ENCODE measurements around the gene FTSJ3.

FTSJ3 gene

DNA sequence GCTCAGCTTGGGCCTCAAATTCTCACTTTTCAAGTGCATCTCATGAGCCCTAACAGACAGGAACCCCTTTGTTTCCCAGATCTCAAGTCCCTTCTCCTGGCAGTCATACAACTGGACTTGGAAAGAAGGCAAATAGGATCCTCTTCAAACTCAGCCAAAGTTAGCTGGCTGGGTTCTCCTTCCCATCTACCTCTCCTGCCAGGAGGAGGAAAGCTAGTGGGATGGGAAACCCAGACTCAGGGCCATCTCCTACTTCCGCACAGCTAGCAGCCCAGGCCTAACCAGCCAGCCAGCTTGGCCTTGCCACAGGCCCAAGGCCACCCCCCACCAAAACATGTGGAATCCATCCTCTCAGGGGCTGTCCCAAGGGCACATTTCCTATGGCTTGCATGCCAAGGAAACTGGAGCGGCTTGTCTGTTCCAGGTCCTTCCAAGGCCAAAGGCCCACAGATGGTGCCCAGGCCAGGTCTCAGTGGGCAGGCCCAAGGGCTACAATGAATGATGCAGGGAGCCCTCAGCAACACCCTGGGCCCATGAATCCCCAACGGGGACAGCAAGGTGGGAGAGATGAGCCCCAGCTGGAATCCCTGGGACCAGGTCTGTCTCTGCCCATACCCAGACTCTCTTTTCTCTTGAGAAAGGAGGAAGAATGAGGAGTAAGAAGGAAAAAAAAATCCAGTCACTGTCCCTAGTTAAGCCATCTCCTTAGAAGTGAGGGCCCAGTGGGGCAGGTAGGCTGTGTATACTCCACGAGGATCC lies 13.3 kb upstream of the FTSJ3 start:
- no peak for DNase-seq (ENCODE audit: low spot score)
- peak overlapping the region; percentile 93 for H3K27ac ChIP-seq
- ChIA-PET CTCF (interaction anchor here (0.6 kb wide), 1 partner anchor 8 kb away, joined by 3 read pairs; no protein-coding TSS in a partner anchor), POLR2A (ENCODE audit: low non-redundant PET) (no interaction called here)
- TF ChIP-seq CTCF (conservative IDR thresholded peaks at IDR 0.05; ENCODE audit: low read depth) = no peak

- TF ChIP-seq CTCF (conservative IDR thresholded peaks at IDR 0.05; ENCODE audit: low read depth) = no peak
- DNase-seq (ENCODE audit: low spot score) = peak; percentile 67
- POLR2A ChIA-PET (ENCODE audit: low non-redundant PET) = interaction anchor here (0.6 to 1.0 kb wide), 3 partner anchors 11 to 62 kb away, joined by 3 to 7 read pairs (median 5); partner anchors contain the start of gene FTSJ3
- CTCF ChIA-PET = interaction anchor here (0.7 to 1.7 kb wide), 2 partner anchors 10 to 11 kb away, joined by 4 to 12 read pairs; no protein-coding TSS in a partner anchor
- peak overlapping the region; percentile 93 for H3K27ac ChIP-seq
Measured at GRCh38 chr17:63838631-63839171, 11.2 kb upstream of the FTSJ3 start.

DNA sequence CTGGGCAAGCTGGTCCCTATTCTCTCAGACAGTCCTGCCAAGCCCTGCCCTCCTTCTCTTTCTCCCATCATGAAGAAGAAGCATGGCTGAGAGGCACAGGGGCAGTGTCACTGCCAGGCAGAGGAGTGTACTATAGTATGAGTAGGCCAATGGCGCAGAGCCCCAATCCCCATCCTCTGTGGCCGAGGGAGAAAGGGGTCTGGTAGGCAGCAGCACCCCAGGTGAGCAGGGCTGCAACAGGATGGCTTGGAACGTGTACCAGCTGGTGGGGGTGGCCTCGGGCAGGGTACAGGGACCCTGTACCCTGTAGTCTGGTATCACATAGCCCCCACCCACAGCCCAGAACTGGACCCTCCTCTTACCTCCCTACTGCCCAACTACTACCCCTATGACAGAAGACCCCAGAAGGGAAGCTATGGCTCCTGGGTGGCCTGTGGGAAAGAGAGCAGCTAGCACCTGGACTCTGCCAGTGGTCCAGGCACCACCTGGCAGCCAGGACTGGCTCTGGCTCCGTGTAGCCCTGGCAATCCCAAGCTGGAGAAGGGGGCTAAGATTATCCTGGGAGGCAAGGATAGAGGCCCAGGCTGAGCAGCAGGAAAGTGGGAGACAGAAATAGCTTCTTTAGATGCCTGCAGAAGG lies 10.6 kb upstream of the FTSJ3 start:
- H3K27ac ChIP-seq = peak overlapping the region; percentile 93
- ChIA-PET POLR2A (ENCODE audit: low non-redundant PET) (interaction anchor here (0.6 to 1.0 kb wide), 2 partner anchors 10 to 61 kb away, joined by 3 to 5 read pairs; partner anchors contain the start of gene FTSJ3), CTCF (interaction anchor here (1.7 kb wide), 1 partner anchor 11 kb away, joined by 12 read pairs; no protein-coding TSS in a partner anchor)
- no peak for DNase-seq (ENCODE audit: low spot score)
- no peak for TF ChIP-seq CTCF (conservative IDR thresholded peaks at IDR 0.05; ENCODE audit: low read depth)

- ChIA-PET CTCF (interaction anchor here (1.0 kb wide), 1 partner anchor 11 kb away, joined by 3 read pairs; no protein-coding TSS in a partner anchor), POLR2A (ENCODE audit: low non-redundant PET) (no interaction called here)
- TF ChIP-seq CTCF (conservative IDR thresholded peaks at IDR 0.05; ENCODE audit: low read depth) = no peak
- DNase-seq (ENCODE audit: low spot score) = no peak
- H3K27ac ChIP-seq = peak overlapping the region; percentile 93
Measured at GRCh38 chr17:63837480-63837879, 10.0 kb upstream of the FTSJ3 start.

DNA sequence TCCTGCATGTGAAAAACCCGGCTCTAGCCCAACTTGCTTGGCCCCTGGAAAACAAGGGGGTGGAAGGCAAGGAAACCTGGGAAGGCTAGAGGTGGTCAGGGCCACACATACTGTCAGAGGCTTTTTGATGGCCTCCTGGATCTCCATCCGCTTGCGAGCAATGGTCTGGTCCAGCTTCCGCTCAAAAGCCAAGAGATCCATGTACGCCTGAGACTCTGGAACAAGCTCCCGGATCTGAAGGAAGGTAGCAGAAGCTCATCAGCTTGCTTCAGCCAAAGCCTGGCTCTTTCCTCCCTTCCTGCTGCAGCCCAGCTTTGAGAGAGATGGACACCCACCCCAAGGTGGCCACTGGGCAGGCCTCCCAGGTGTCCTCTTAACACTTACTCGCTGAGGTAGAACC lies 9.3 kb upstream of the FTSJ3 start:
- no peak for DNase-seq (ENCODE audit: low spot score)
- ChIA-PET POLR2A (ENCODE audit: low non-redundant PET) (no interaction called here), CTCF (interaction anchor here (1.0 kb wide), 1 partner anchor 12 kb away, joined by 3 read pairs; no protein-coding TSS in a partner anchor)
- peak overlapping the region; percentile 93 for H3K27ac ChIP-seq
- TF ChIP-seq CTCF (conservative IDR thresholded peaks at IDR 0.05; ENCODE audit: low read depth) = no peak

DNA sequence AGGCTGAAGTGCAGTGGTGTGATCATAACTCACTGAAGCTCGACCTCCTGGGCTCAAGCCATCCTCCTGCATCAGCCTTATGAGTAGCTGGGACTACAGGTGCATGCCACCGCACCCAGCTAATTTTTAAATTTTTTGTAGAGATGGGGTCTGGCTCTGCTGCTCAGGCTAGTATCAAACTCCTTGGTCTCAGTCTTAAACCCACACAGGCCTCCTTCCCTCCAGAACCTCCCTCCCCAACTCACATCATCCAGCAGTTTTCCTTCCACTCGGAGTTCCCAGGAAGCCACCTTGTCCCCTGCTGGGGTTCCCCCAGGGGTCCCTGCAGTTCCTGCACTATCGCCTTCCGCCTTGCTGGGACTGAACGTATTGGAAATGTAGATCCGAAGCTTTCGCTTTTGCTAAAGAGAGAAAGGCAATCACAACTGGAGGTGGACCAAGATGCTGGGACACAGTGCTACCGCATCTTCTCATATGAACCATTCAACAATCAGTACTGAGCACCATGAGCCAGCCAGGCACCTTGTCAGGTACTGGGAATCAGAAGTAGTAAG lies 7.8 kb upstream of the FTSJ3 start:
- CTCF ChIA-PET = interaction anchor here (0.5 to 1.5 kb wide), 9 partner anchors 8 to 342 kb away, joined by 3 to 5 read pairs (median 4); no protein-coding TSS in a partner anchor
- peak; percentile 18; the same call in 1 of the 2 replicates for TF ChIP-seq CTCF (conservative IDR thresholded peaks at IDR 0.05; ENCODE audit: low read depth)
- DNase-seq (ENCODE audit: low spot score) = no peak
- POLR2A ChIA-PET (ENCODE audit: low non-redundant PET) = interaction anchor here (0.6 kb wide), 1 partner anchor 10 kb away, joined by 3 read pairs; no protein-coding TSS in a partner anchor
- peak overlapping the region; percentile 63 for H3K27ac ChIP-seq
